Pancreas (tissue), 10 donors: ENCODE measurements around the gene EZR. TPM values are rescaled to one million over a fixed set of nuclear protein-coding genes. Genes with fewer than 3 reads are reported as not detected.

Experiments used
- ATAC-seq, 4 donors: fragments of 200-7000 bp; cut with Tn5 transposase; one replicate each; pipeline versions ENCODE4 v1.8.0 to v1.9.1; 2020; ENCODE audit warnings: mild to moderate bottlenecking in 4 of 4, moderate library complexity in 4 of 4
- DNase-seq, 6 donors: peaks; one replicate each; pipeline ENCODE4 v3.0.0-alpha.2; 2020
- FAIRE-seq: peaks from 2 replicates; lab custom pipeline; 2012; peaks lifted over from hg19 to GRCh38; lab: Jason Lieb, UNC
- H3K27ac ChIP-seq, 4 donors: fragments of 200-600 bp; sonication (generic); 1 replicate in 3 of 4; 2 replicates in 1 of 4; pipeline versions ENCODE4 v1.5.0 to v1.8.0; 2020
- H3K27me3 ChIP-seq, 4 donors: fragments of 200-600 bp; one replicate each; pipeline ENCODE4 v1.8.0; 2021
- H3K36me3 ChIP-seq, 3 donors: fragments of 200-600 bp; sonication (generic) in 1 of 3; one replicate each; pipeline versions ENCODE4 v1.5.0 to v1.8.0; 2020 to 2021
- H3K4me1 ChIP-seq, 3 donors: fragments of 200-600 bp; one replicate each; pipeline ENCODE4 v1.8.0; 2021
- H3K4me3 ChIP-seq, 4 donors: fragments of 200-600 bp; sonication (generic) in 2 of 4; one replicate each; pipeline versions ENCODE4 v1.5.0 to v1.8.0; 2020 to 2021
- H3K9me3 ChIP-seq, 4 donors: fragments of 200-600 bp; one replicate each; pipeline ENCODE4 v1.8.0; 2021
- WGBS, 2 donors: extraction: QIAGEN DNeasy Blood & Tissue Kit; methylation state at CpG; one replicate each; pipeline ENCODE4 v1.1.7; 2013; 5-methylcytosine and 5-hydroxymethylcytosine counted together
- intact Hi-C, 3 donors: fragments of 100-400 bp; cut with DNase I; formaldehyde crosslinking; loops; one replicate each; pipeline versions ENCODE4 v1.11.1 to v1.14.2; 2022
- polyA plus RNA-seq, 2 donors: library from polyadenylated mRNA; stranded (reverse); fragments of 200-250 nt; gene quantifications; one replicate each; pipeline ENCODE4 v1.2.3, GENCODE V29; 2013
- total RNA-seq, 6 donors: library from RNA; stranded (reverse); fragmentation: NEBNext Ultra II Directional in 4 of 6; extraction: Animal tissue kit (Norgen Biotek cat#: 25700) in 4 of 6; gene quantifications; one replicate each; pipeline versions ENCODE4 v1.2.1 to v1.2.4, GENCODE V29; 2021 to 2023
- TF ChIP-seq, protein P1 (sequence below), 4 donors: fragments of 200-600 bp; sonication (generic) in 3 of 4; IDR thresholded peaks; one replicate each; pipeline versions ENCODE4 v1.5.0 to v1.8.0; 2021; ENCODE audit warnings: antibody characterized with exemption in 4 of 4
- donor health status: healthy with polysubstance abuse.
- donor health status: DM: no; HTN: no; CAD: no; lungs with moderate emphysema.
- donor health status: DM: no; HTN: no; CAD: no.
- donor health status: control.
- donor health status: control.
- donor health status: Bipolar disorder and iron deficiency.
- donor health status: DM: yes; HTN: yes; CAD: no.
- donor health status: DM: no; HTN: no; CAD: no.
- donor health status: DM: no; HTN: no; CAD: no.
- donor health status: DM: yes; HTN: yes; CAD: no.

Gene EZR
- total and polyA plus RNA-seq, 8 donors, result 68.1 to 109 (median 89.7) TPM

DNA sequence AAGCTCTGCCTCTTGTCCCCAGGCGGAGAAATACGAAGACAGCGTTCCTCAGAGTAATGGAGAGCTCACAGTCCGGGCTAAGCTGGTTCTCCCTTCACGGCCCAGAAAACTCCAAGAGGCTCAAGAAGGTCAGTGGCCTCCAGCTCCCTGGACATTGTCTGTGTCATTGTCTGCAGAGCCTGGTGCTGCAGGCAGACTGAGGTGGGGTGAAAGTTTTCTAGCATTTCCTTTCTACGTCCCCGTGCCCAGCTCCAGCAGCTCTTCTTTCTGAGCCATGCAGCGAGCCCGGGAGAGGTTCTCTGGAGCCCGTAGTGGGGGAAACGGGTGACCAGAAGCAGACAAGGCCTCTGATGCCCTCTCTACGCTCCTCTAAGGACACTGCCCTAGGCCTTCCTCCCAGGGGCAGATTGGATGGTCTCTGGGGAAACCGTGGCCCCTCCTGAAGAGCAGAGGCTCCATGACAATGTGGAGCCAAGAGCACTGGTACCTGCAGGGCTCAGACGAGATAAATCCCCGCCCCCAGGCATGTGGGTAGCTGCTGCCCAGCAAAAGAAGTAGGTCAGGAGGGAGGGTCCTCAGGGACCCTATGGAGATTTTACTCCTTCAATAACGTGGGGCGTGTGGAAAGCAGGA, 58.4 kb downstream of the EZR start:
- 82 to 83% methylated on average over 17 of the region's 17 CpGs for WGBS, 2 donors
- TF ChIP-seq, protein P1, sequence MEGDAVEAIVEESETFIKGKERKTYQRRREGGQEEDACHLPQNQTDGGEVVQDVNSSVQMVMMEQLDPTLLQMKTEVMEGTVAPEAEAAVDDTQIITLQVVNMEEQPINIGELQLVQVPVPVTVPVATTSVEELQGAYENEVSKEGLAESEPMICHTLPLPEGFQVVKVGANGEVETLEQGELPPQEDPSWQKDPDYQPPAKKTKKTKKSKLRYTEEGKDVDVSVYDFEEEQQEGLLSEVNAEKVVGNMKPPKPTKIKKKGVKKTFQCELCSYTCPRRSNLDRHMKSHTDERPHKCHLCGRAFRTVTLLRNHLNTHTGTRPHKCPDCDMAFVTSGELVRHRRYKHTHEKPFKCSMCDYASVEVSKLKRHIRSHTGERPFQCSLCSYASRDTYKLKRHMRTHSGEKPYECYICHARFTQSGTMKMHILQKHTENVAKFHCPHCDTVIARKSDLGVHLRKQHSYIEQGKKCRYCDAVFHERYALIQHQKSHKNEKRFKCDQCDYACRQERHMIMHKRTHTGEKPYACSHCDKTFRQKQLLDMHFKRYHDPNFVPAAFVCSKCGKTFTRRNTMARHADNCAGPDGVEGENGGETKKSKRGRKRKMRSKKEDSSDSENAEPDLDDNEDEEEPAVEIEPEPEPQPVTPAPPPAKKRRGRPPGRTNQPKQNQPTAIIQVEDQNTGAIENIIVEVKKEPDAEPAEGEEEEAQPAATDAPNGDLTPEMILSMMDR (IDR thresholded peaks at IDR 0.05), result no peak
- intact Hi-C loops, result no loop called here
- Histone ChIP-seq H3K9me3 (no peaks in the 10 kb centered on the region), H3K27me3 (no peaks in the 10 kb centered on the region), H3K4me3 (no peak overlapping the region), H3K27ac (no peak overlapping the region), H3K4me1 (no peaks in the 10 kb centered on the region), H3K36me3 (peaks cover 0 to 6% (median 5%) of the 10 kb centered on the region in 3 donors)
- no peak for DNase-seq
- no peak for FAIRE-seq
- no peak for ATAC-seq

DNA sequence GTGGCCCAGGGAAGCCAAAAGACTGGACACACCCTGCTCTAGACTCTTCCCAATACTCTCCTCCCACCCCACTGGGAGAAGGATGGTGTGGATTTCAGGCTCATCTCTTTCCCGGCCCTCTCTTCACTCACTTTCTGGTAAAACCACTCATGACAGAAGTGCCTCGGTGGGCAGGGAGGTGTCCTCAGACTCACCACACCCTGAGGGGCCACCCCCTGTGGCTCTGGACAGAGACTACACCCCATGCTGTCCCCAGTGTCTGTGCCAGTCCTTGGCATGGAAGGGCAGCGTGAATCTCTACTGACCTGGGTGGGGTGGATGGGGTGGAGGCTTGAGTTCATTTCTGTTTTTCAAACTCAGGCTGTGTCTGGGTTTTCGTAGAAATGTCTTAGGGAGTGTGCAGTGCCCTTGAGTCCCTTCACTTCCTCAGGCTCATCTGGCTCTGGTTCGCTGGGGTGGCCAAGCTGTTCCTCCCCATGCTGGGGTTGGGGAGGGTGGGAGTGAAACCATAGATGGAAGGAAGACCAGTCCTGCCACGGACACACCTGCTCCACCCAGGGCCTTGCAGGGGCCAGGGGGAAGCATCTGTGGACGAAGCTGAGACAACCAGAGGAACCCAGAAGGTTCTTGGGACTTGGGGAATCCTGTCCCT, 59.1 kb downstream of the EZR start:
- TF ChIP-seq, protein P1 (IDR thresholded peaks at IDR 0.05), result no peak
- Histone ChIP-seq H3K9me3 (no peaks in the 10 kb centered on the region), H3K4me1 (no peaks in the 10 kb centered on the region), H3K36me3 (peaks cover 0 to under 1% (median 0%) of the 10 kb centered on the region in 3 donors), H3K4me3 (no peak overlapping the region), H3K27me3 (no peaks in the 10 kb centered on the region), H3K27ac (no peak overlapping the region)
- intact Hi-C loops, result no loop called here
- DNase-seq, result no peak
- no peak for ATAC-seq
- 89 to 92% methylated on average over 7 of the region's 7 CpGs for WGBS, 2 donors
- no peak for FAIRE-seq

DNA sequence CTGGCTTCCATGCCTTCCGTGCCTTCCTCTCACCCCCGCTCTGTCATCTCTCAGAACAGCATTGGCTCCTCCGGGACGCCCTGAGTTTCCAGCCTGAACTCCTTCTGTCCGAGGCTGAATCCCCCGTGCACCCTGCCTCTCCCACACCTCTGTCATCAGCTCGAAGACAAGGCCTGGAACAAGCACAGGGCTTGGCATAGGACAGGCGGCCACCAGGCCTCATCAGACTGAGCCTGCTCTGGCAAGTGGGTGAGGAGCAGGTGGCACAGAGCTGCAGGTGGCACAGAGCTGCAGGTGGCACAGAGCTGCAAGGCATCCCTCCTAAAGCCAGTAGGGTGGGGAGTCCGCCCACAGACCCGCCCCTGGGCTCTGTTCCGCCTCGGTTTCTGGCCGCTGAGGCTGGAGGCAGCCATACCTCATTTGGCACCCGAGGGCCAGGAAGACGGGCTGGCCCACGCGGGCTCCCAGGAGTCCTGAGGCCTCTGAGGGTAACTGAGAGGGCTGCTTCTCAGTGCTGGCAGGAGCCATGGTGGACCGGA, 60.2 kb downstream of the EZR start:
- Histone ChIP-seq H3K27me3 (no peaks in the 10 kb centered on the region), H3K4me1 (no peaks in the 10 kb centered on the region), H3K27ac (no peak overlapping the region), H3K9me3 (no peaks in the 10 kb centered on the region), H3K36me3 (no peaks in the 10 kb centered on the region), H3K4me3 (no peak overlapping the region)
- FAIRE-seq (no peak), ATAC-seq (no peak), DNase-seq (no peak)
- intact Hi-C loops, result no loop called here
- WGBS, 2 donors, result 89 to 93% methylated on average over 18 of the region's 18 CpGs
- TF ChIP-seq, protein P1 (IDR thresholded peaks at IDR 0.05), result no peak

DNA sequence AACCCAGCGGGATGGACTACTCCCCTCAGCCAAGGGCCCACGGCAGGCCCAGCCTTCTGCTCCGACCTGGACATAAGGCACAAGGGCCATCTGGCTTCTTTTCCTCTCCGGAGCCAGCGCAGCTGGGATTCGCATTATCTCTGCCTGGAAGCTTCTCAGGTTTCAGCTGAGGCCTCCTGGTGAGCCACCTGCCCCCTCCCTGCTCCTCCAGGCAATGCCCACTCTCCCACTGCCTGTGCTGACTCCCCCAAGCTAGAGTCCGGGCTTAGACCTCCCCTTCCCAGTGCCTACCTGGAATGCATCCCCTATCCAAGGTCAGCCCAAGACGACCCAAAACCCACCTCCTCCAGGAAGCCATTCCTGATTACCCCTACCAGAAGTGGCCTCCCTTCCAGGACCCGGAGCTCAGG, 60.7 kb downstream of the EZR start:
- no peaks in the 10 kb centered on the region for H3K36me3 ChIP-seq
- no peak overlapping the region for H3K27ac ChIP-seq
- no peaks in the 10 kb centered on the region for H3K4me1 ChIP-seq
- TF ChIP-seq, protein P1 (IDR thresholded peaks at IDR 0.05), result no peak
- intact Hi-C loops, result no loop called here
- no peak overlapping the region for H3K4me3 ChIP-seq
- DNase-seq (no peak), FAIRE-seq (no peak), ATAC-seq (peak in 2 of 4 donors; percentile 48 to 57)
- WGBS, 2 donors, result 48 to 55% methylated on average over 9 of the region's 9 CpGs
- H3K27me3 ChIP-seq, result no peaks in the 10 kb centered on the region
- H3K9me3 ChIP-seq, result no peaks in the 10 kb centered on the region

DNA sequence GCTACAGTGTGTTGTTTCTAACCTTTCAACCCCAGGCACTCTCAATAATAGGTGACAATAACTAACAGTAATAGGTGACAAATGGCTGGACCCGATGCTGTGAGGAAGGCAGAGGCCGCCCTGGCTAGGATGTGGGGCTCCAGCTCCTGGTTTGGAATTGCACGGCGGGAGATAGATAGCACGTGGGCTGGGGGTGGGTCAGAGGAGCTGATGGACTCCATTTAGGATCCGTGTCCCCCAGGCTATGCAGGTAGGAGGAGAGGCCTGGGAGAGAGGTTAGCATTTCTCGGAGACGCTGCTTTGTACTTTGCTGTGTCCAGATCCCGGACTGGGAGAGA, 61.4 kb downstream of the EZR start:
- intact Hi-C loops, result no loop called here
- ATAC-seq, result no peak

More for the DNA sequence above, 61.4 kb downstream of the EZR start:
- DNase-seq (no peak), FAIRE-seq (no peak)
- no peaks in the 10 kb centered on the region for H3K36me3 ChIP-seq
- H3K4me1 ChIP-seq, result peaks cover 2 to 3% (median 2%) of the 10 kb centered on the region in 3 donors
- WGBS, 2 donors, result 83 to 85% methylated on average over 9 of the region's 9 CpGs
- no peaks in the 10 kb centered on the region for H3K9me3 ChIP-seq
- H3K27ac ChIP-seq, result no peak overlapping the region
- TF ChIP-seq, protein P1 (IDR thresholded peaks at IDR 0.05), result no peak
- H3K27me3 ChIP-seq, result no peaks in the 10 kb centered on the region
- no peak overlapping the region for H3K4me3 ChIP-seq
